GM19463 (cell line): ENCODE results near the gene HOXB6.

ENCODE experiments used
- ATAC-seq: cut with Tn5 transposase; IDR thresholded peaks from one replicate; pipeline ENCODE4 v1.9.1; 2021; ENCODE audit warnings: mild to moderate bottlenecking, moderate library complexity; ENCODE audit not compliant: unreplicated experiment

The HOXB6 gene

GRCh38 chr17:48569674-48570324 lies 35.0 kb downstream of the HOXB6 start:
- ATAC-seq = no peak

GRCh38 chr17:48569240-48569582 lies 35.6 kb downstream of the HOXB6 start:
- no peak for ATAC-seq

- no peak for ATAC-seq
Observed at GRCh38 chr17:48568499-48569239, 36.1 kb downstream of the HOXB6 start.

- ATAC-seq = no peak
Observed at GRCh38 chr17:48567646-48568354, 37.0 kb downstream of the HOXB6 start.

- no peak for ATAC-seq
Observed at GRCh38 chr17:48567209-48567608, 37.6 kb downstream of the HOXB6 start.

- ATAC-seq = no peak
Observed at GRCh38 chr17:48566717-48567116, 38.1 kb downstream of the HOXB6 start.

- no peak for ATAC-seq
Observed at GRCh38 chr17:48565925-48566710, 38.7 kb downstream of the HOXB6 start.

- ATAC-seq = no peak
Observed at GRCh38 chr17:48565022-48565554, 39.7 kb downstream of the HOXB6 start.

- ATAC-seq = no peak
Observed at GRCh38 chr17:48564188-48565021, 40.4 kb downstream of the HOXB6 start.

GRCh38 chr17:48563867-48564187 lies 41.0 kb downstream of the HOXB6 start:
- no peak for ATAC-seq

- no peak for ATAC-seq
Observed at GRCh38 chr17:48563385-48563838, 41.4 kb downstream of the HOXB6 start.

- ATAC-seq = no peak
Observed at GRCh38 chr17:48562934-48563333, 41.9 kb downstream of the HOXB6 start.

- ATAC-seq = peak; percentile 84
Observed at GRCh38 chr17:48561884-48562810, 42.6 kb downstream of the HOXB6 start.

GRCh38 chr17:48559840-48560817 lies 44.7 kb downstream of the HOXB6 start:
- no peak for ATAC-seq

GRCh38 chr17:48559122-48559839 lies 45.5 kb downstream of the HOXB6 start:
- no peak for ATAC-seq

- no peak for ATAC-seq
Observed at GRCh38 chr17:48558831-48559121, 46.0 kb downstream of the HOXB6 start.

GRCh38 chr17:48558057-48558830 lies 46.5 kb downstream of the HOXB6 start:
- no peak for ATAC-seq
